Measurements from ENCODE around the gene EEA1.

EEA1 gene

DNA sequence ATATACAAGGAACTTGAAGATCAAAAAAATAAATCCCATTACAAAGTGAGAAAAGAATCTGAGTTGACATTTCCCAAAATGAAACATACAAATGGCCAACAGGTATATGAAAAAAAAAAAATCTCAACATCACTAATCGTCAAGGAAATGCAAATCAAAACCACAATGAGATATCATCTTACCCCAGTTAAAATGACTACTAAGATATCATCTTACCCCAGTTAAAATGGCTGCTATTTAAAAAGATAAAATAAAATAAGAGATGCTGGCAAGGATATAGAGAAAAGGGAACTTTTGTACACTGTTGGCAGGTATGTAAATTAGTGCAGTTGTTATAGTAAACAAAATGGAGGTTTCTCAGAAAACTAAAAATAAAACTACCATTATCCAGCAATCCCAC lies 181.9 kb downstream of the EEA1 start:
- DNase-seq (ENCODE audit: low read depth): no peak

DNA sequence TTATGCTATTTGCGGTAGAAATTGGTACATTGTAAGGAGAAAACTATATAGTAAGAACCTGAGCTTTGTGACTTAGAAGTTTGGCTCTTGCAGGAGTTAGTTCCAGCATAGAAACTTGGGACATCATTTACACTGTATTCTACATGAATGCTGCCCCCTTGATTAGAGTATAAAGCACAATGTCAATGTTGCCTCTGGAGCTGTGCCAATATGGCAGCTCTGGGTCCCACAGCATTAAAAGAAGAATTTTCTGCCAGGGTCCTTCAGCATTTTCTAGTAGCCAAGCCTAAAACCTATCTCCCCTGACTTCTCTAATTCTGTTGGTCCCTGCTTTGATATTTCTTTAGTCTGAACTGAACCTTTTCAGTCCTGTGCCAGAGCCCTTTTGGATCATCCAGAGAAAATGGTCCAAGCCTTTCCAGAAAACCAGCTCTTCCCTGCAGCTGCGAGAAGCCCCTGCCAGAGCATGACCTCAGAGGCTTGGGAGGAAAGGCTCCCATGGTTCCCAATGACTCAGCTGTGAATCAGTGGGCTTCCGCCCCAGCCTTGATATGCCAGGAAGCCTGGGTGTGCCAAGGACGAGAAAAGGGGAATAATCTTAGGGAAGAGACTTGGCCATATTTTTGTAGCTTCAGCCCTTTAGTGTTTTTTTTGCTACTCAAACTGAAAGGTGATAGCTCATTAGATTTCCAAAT lies 183.1 kb downstream of the EEA1 start:
- DNase-seq (ENCODE audit: low read depth): no peak

DNA sequence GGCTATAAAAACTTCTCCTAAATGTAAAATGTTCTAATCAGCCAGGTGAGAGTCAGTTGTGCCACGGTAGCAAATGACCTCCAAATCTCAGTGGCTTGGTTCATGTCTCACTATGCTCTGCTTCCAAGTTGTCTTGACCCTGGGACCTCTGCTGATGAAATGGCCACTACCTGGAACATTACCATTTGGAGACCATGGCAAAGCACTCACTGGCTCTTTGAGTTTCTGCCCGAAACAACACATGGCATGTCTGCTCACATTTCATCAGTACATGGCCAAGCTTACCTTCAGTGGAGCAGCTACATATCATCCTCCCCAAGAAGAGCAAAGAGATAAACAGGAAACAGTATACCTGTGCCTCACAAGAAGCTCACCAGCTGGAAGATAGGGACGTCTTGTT lies 186.1 kb downstream of the EEA1 start:
- no peak for DNase-seq (ENCODE audit: low read depth)

DNA sequence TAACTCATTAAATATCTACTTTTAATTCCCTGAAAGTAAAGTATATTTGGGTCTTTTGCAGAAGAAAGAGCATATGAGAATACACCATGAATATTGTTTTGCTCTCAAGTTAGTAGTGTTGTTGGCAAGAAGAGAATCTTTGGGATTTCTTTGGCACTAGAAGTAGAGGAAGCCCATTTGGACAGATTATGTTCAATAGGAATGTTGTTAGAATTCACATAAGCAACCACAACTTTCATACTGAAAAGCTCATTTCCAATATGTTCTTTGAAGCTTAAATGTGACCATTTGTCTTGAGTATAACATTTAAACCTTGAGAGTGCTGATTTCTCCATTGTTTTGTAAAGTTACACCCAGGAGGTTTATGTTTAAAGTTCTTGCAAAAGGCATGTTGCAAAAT lies 188.7 kb downstream of the EEA1 start:
- no peak for DNase-seq (ENCODE audit: low read depth)

DNA sequence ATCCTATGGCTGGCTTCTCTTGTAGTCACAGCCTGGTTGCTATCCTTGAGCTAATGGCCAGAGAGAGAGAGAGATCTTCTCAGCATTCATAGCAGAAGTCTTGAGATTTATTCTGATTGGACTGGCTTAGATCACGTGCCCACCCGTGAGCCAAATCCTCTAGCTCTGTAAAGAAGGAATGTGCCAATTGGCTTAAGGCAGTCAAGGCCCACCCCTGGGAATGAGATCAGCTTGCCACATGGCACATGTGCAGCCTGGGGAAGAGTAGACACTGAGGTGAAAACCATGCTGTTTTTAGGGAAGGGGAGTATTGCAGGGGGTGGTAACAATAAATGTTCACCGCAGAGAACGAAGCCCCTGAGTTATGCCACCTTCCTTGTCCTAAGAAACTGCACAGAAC lies 190.0 kb downstream of the EEA1 start:
- DNase-seq (ENCODE audit: low read depth): no peak

DNA sequence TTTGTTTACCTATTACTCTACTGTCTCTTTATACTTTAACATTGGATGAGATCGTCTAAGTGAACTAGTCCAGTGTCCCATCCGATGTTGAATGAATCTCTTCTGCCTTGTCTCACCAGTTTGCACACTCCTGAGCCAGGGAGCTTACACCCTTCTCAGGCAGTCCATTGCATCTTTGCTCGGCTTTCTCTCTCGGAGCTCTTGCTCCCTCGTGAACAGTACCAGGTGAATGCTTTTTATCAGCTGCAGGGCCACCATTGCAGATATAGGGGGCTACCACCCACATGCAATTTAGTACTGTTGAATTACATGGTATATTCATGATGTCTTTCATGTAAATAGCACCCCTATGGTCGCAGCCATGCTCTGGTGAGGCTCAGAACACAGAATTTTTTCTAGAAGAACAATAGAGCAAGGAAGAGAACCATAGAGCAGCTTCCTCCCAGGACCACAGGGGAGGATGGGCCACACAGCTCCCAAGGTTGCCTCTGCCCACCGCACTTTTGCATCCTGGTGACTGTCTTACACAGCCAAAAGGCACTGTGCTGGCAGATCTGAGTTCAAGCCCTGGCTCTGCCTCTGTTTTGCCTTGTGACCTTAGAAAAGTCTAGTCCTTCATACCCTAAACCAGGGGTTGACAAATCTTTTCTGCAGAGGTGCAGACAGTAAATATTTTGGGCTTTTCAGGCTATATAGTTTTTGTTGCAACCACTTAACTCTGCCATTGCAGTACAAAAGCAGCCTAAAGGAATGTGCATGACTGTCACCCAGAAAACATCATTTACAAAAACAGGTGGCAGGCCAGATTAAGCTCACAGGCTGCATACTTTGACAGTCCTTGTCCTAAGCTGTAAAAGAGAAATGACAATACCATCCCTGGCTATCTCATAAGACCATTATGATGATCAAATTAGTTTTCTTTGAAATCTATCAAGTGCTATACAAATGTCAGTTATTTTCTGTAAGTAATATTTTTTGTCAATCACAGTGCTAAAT lies 190.9 kb downstream of the EEA1 start:
- no peak for DNase-seq (ENCODE audit: low read depth)

DNA sequence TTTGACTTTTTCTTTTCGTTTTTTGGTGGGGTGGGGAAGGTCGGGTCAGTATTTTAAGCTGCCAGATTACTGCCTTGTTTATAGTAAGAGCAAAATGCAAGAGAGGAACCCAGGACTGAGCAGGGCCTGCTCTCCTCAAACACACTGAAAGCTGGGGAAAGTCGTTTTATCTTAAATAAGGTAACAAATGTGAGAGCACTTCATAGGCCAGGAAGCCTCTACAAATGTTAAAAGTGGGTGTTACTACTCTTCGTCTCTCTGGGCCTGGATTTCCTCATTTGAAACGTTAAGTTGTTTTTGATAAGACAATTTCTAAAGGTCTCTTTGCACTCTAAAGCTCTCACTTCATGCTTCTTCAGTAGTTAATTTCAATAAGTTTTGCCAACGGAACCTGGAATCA lies 192.5 kb downstream of the EEA1 start:
- no peak for DNase-seq (ENCODE audit: low read depth)

DNA sequence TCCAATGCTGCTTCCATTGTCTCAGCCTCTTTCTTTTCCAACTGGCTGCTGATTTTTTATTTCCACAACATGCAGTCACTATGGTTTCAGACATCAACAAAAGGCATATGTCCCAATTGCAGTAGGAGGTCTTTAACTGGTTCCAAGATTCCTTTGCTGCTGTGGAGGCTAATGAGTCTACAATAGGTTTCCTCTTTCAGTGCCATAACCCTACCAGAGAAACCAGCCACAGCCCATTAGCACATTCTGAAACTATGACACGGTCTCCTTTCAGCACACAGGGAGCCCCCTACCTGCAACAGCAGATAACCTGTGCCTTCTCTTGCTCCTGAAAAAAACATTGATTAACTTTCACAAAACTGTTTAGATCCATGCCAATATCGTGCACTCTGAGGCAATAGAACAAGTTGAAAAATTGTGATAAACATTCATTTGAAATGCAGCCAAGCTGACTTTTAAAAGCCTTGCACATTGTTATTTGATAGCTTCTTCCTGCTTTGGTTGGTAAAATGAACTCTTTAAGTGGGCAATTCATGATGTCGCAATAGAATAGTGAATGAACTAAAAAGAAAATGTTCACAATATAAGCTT lies 193.9 kb downstream of the EEA1 start:
- DNase-seq (ENCODE audit: low read depth): no peak

DNA sequence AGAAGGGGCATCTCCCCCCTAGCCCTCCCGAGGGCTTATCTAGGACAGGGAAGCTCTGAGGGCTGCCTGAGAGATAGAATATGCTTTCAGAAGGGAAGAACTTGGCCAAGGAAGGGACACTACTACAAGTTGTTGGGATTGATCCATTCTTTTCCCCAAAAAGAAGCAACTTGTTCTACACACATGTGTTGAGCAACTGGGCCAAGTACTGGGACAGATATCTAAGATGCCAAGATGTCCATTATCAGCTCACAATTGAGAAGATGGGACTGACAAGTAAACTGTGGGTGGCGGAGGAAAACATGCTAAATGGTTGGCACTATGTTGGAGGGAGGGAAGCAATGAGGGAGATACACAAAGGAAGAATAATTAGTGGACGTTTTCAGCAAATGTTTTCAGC lies 195.4 kb downstream of the EEA1 start:
- DNase-seq (ENCODE audit: low read depth): no peak

DNA sequence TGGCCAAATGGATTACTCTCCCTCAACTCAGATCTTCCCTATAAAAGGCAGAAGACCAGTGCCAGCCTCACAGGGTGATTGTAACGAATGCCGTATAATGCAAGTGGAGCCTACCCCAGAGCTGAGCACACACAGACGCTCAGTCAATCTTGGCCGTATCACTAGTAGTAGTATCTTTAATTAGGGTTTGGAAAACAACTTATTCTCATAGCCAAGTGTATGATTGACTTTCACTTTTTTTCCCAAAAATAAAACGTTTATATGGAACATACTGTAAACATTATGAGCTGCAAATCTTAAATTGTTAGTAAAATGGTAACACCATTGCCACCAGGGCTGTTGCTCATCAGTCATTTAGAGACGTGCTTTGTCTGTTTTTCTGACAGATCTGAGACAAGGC lies 195.9 kb downstream of the EEA1 start:
- DNase-seq (ENCODE audit: low read depth): no peak

DNA sequence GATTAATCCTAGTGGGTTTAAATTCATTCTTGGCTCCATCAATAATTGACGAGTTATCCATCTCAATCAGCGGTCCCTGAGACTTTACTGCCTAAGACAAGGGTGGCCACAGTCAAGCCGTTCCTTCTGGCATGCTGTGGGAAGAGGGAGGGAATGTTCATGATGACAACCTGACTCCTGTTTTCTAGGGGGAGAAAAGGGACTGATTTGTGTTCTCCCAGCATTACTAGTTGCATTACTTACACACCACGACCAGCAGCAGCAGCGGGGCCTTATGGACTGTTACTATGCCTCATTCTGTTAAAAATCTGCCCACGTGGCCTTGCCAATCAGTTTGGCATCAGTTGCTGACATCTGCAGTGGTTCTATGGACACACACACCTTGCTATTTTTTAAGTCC lies 196.4 kb downstream of the EEA1 start:
- no peak for DNase-seq (ENCODE audit: low read depth)

DNA sequence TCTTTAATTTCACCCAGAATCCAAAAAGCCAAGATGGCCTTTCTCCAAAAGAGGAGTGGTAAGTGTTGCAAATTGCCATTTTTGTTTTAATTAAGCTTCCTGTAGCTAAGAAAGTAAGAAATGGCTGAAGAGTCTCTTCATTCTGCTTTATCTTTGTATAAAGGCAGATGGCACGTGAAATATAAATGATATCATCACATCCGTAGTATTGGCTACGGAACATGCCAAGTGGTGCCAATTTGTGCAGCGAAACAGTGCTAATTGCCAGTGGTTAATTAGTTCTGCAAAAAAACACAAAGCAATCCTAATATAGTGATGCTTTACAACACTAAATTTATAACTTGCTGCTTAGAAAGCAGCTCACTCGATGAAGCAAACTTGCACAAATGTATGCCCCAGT lies 196.9 kb downstream of the EEA1 start:
- no peak for DNase-seq (ENCODE audit: low read depth)

DNA sequence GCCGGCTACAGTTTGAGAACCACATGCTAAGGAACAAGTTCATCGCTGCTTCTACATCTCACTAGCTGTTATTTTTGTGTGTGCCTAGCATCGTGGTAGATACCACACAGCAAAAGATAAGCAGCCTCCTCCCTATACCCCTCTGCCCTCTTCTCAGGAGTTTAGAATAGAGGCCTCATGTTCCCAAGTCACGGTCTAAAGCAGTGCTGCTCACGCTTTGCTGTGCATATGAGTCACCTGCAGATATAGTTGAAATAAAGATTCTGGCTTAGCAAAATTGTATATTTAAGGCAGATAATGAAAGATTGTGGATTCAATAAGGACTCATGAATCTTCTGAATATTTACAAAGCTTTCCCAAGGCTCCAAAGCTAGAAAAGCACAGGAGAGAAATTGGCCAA lies 198.3 kb downstream of the EEA1 start:
- no peak for DNase-seq (ENCODE audit: low read depth)

DNA sequence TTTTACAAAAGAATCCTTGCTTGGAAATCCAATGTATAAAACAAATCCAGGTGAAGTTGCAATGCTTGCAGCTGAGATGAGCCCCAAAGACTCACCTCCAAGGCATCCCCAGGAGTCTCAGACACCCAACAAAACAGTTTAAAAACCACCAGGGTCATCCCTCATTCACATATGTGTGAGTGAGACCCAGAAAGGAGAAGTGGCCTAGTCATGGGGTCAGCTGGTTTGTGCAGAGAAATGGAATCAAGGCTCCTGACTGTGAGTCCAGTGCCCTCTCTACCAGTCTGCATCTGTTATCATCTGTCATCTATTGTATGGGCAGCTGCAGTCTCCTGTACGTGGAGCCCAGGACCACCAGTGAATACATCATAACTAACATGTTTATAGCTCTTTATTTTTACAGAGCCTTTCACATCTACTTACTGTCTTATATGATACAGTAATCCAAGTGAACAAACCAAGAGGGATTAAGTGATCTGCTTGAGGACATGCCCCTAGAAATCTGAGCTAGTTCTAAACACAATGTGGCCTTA lies 199.3 kb downstream of the EEA1 start:
- DNase-seq (ENCODE audit: low read depth): no peak

DNA sequence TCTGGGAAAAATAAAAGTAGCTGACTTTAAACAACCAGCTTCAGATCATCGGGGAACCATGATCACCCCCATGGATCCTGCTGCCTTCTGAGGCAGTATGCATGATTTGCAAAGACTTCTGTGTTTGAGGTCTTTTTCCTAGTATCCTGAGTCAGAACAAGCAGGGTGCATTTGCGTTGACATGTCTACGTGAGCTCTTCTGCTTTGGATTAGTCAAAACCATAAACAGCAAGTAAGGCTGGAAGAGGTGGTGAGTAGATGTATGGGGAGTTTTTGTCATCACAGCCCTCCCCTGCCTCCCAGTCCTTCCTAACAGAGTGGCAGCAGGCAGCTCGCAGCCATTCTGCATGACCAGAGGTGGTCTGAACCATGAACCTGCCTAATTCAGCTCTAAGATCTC lies 202.2 kb downstream of the EEA1 start:
- DNase-seq (ENCODE audit: low read depth): no peak

DNA sequence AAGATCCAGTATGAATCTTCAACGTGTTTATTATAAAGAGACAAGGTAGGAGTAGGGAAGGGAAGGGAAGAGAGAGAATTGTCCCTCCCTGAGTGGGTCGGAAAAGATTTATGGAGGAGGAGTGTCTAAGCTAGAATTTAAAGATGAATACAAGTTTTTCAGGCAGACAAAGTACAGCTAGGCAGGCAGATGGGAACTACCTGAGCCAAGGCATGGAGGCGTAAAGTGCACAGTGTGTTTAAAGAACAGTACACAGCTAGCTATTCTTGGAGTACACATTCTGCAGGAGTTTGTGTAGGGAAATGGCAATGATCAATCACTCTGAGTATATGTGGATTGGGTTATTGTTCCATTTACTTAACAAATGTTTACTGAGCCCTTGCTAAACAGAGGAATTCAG lies 206.2 kb downstream of the EEA1 start:
- no peak for DNase-seq (ENCODE audit: low read depth)

DNA sequence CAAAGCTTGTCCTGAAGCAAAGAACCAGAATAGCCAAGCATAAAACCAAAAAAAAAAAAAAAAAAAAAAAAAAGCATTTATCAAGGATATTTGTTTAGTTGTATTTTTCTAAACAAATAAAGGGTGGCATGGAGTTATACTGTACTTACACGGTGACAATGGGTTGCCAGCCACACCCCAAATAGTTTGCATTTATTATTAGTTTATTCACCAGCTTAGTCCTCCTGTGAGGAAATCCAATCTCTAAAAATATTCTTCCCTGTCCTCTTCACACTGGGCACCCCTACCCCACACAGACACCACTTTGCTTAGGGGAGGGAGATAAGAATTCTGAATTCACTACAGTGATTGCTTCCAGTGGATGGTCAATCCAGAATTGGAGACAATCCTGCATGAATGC lies 207.4 kb downstream of the EEA1 start:
- no peak for DNase-seq (ENCODE audit: low read depth)

DNA sequence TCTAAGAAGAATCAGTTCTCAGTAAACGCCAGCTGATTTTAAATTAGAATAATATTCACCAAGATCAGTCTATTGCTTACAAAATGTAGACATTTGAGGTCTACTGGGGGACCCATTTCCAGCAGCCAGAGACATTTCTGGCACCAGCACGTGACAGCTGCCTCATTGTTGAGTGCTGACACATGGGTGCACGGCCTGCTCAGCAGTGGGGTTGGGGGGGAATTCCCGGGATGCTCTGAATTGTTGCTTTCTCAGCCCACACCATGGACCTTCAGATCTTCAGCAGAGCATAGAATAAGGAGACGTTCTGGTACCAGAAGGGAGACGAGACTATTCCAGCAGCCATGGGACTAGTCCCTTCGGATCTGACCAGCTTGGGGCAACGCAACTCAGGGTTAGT lies 208.0 kb downstream of the EEA1 start:
- no peak for DNase-seq (ENCODE audit: low read depth)

Measured in stimulated activated CD8-positive, alpha-beta memory T cell treated with anti-CD3 and anti-CD28 coated beads, Interleukin-12 subunit alpha, Interleukin-12 subunit beta, amount 100 ng/mL, for 1 hour (primary cell).